Measurements from ENCODE around the gene DUSP1.

DNA sequence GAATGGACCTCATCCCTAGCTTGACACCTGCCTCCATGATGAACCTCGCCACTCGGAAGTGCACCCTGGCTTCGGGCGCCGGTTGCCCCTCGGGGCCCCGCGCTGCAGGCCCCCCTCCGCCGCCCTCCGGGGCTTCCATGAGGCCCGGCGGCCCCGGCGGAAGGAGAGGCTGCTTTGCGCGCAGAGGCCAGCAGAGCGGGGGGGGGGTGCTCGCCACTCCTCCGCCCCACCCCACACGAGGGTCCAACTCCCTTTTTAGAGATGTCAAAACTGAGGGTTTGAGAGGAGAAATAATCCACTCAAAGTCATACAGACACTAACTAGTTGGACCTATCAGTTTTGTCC, 7.9 kb downstream of the DUSP1 start:
- no peak for TF ChIP-seq POLR2A (IDR thresholded peaks at IDR 0.05)
- no peak for TF ChIP-seq EP300 (IDR thresholded peaks at IDR 0.05; ENCODE audit: low read depth)
- TF ChIP-seq, protein P1, sequence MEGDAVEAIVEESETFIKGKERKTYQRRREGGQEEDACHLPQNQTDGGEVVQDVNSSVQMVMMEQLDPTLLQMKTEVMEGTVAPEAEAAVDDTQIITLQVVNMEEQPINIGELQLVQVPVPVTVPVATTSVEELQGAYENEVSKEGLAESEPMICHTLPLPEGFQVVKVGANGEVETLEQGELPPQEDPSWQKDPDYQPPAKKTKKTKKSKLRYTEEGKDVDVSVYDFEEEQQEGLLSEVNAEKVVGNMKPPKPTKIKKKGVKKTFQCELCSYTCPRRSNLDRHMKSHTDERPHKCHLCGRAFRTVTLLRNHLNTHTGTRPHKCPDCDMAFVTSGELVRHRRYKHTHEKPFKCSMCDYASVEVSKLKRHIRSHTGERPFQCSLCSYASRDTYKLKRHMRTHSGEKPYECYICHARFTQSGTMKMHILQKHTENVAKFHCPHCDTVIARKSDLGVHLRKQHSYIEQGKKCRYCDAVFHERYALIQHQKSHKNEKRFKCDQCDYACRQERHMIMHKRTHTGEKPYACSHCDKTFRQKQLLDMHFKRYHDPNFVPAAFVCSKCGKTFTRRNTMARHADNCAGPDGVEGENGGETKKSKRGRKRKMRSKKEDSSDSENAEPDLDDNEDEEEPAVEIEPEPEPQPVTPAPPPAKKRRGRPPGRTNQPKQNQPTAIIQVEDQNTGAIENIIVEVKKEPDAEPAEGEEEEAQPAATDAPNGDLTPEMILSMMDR (IDR thresholded peaks at IDR 0.05), result no peak
- no peak for TF ChIP-seq POLR2AphosphoS5 (IDR thresholded peaks at IDR 0.05)

Data from transverse colon (tissue), 4 donors.